ENCODE data around the gene PPP4R4.

The PPP4R4 gene

DNA sequence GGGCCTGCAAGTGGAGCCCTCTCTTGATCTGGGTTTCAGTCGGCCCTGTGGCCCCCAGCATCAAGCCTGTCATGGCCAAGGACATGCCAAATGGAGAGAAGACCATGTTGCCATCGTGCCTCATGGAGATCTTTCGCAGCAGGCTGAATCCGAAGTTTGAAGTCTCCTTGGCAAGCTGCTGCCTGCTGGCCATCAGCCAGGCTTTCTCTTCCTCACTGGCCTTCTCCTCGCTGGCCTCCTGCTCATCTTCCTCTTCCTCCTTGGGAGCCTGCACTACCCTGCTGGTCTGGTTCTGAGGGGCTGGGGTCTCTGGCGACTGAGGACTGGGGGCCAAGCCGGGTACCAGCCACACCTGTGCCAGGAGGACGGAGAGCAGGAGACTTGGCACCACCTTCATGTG lies 116.1 kb downstream of the PPP4R4 start:
- TF ChIP-seq, protein P1, sequence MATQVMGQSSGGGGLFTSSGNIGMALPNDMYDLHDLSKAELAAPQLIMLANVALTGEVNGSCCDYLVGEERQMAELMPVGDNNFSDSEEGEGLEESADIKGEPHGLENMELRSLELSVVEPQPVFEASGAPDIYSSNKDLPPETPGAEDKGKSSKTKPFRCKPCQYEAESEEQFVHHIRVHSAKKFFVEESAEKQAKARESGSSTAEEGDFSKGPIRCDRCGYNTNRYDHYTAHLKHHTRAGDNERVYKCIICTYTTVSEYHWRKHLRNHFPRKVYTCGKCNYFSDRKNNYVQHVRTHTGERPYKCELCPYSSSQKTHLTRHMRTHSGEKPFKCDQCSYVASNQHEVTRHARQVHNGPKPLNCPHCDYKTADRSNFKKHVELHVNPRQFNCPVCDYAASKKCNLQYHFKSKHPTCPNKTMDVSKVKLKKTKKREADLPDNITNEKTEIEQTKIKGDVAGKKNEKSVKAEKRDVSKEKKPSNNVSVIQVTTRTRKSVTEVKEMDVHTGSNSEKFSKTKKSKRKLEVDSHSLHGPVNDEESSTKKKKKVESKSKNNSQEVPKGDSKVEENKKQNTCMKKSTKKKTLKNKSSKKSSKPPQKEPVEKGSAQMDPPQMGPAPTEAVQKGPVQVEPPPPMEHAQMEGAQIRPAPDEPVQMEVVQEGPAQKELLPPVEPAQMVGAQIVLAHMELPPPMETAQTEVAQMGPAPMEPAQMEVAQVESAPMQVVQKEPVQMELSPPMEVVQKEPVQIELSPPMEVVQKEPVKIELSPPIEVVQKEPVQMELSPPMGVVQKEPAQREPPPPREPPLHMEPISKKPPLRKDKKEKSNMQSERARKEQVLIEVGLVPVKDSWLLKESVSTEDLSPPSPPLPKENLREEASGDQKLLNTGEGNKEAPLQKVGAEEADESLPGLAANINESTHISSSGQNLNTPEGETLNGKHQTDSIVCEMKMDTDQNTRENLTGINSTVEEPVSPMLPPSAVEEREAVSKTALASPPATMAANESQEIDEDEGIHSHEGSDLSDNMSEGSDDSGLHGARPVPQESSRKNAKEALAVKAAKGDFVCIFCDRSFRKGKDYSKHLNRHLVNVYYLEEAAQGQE (IDR thresholded peaks at IDR 0.05; ENCODE audit: insufficient replicate concordance, low read depth): no peak
- TF ChIP-seq GABPA (IDR thresholded peaks at IDR 0.05; ENCODE audit: low read depth) (no peak), POLR2AphosphoS5 (IDR thresholded peaks at IDR 0.05; ENCODE audit: low read depth) (no peak), SPI1 (IDR thresholded peaks at IDR 0.05; ENCODE audit: borderline replicate concordance, low read depth) (no peak)
- TF ChIP-seq, protein P2, sequence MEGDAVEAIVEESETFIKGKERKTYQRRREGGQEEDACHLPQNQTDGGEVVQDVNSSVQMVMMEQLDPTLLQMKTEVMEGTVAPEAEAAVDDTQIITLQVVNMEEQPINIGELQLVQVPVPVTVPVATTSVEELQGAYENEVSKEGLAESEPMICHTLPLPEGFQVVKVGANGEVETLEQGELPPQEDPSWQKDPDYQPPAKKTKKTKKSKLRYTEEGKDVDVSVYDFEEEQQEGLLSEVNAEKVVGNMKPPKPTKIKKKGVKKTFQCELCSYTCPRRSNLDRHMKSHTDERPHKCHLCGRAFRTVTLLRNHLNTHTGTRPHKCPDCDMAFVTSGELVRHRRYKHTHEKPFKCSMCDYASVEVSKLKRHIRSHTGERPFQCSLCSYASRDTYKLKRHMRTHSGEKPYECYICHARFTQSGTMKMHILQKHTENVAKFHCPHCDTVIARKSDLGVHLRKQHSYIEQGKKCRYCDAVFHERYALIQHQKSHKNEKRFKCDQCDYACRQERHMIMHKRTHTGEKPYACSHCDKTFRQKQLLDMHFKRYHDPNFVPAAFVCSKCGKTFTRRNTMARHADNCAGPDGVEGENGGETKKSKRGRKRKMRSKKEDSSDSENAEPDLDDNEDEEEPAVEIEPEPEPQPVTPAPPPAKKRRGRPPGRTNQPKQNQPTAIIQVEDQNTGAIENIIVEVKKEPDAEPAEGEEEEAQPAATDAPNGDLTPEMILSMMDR (IDR thresholded peaks at IDR 0.05; ENCODE audit: insufficient read depth, low read length): no peak
- Histone ChIP-seq H3K27me3 (ENCODE audit: insufficient read depth, poor library complexity, severe bottlenecking) (no peaks in the 10 kb centered on the region), H3K4me3 (replicated peaks; ENCODE audit: insufficient read depth, low read length) (no peak overlapping the region), H3K27ac (replicated peaks) (no peak overlapping the region)
- DNase-seq (ENCODE audit: low read depth in 1 of 2, low spot score in 1 of 2): no peak

DNA sequence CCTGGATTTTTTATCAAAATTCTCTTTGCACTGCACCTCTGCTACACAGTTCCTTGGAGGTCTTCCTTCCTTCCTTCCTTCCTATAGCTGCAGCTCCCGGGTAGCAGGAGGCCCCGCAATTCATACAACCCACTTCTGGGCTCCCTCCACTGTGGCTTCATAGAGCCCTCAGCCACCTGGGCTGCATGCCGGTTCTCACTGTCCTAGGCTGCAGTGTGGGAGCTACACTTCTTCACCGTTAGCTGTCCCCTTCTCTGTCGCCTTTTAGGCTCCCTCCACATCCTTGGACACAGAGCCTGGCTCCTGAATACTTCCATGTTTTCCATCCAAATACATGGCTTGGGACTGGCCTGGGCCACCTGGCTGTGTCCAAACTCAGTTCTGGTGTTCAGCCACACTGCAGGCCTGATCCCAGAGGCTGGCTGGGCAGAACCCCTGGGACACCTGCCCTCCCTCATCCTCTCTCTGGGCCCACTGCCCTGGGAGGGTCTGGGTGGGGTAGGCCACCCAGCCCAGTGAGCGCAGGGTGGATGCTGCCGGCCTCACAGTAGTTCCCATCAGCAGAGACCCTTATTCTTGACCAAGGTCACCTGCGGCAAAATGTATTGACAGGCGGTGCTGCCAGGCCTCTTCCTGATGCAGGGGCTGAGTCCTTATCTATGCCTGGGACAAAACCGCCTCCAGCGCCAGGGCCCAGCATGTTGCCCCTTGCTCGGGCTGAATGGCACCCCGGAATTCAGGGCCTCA lies 117.2 kb downstream of the PPP4R4 start:
- TF ChIP-seq GABPA (IDR thresholded peaks at IDR 0.05; ENCODE audit: low read depth) (no peak), POLR2AphosphoS5 (IDR thresholded peaks at IDR 0.05; ENCODE audit: low read depth) (no peak), SPI1 (IDR thresholded peaks at IDR 0.05; ENCODE audit: borderline replicate concordance, low read depth) (no peak)
- TF ChIP-seq, protein P1 (IDR thresholded peaks at IDR 0.05; ENCODE audit: insufficient replicate concordance, low read depth): no peak
- TF ChIP-seq, protein P2 (IDR thresholded peaks at IDR 0.05; ENCODE audit: insufficient read depth, low read length): no peak
- no peak overlapping the region for H3K27ac ChIP-seq (replicated peaks)
- no peaks in the 10 kb centered on the region for H3K27me3 ChIP-seq (ENCODE audit: insufficient read depth, poor library complexity, severe bottlenecking)
- no peak for DNase-seq (ENCODE audit: low read depth in 1 of 2, low spot score in 1 of 2)
- no peak overlapping the region for H3K4me3 ChIP-seq (replicated peaks; ENCODE audit: insufficient read depth, low read length)

DNA sequence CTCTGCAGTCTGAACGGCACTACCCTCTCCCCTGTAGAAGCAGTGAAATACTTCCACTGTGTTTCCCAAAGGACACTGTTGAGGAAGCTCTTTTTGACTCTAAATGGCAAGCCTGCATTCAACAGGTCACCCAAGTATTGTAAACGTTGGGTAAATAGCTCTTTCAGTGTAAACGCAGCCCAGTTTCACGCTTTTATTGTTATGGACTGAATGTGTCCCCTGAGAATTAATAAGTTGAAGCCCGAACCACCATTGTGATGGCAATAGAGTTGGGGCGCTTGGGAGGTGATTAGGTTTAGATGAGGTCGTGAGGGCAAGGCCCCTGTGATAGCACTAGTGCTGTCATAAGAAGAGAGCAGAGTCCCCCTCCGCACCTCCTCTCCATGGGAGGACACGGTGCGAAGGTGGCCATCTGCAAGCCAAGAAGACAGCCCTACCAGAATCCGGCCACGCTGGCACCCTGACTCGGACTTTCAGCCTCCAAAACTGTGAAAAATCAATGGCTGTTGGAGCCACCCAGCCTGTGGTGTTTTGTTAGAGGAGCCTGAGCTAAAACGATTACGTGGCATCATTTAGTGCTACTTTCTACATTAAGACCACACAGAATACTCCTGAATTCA lies 117.9 kb downstream of the PPP4R4 start:
- TF ChIP-seq, protein P2 (IDR thresholded peaks at IDR 0.05; ENCODE audit: insufficient read depth, low read length): no peak
- TF ChIP-seq POLR2AphosphoS5 (IDR thresholded peaks at IDR 0.05; ENCODE audit: low read depth): no peak
- TF ChIP-seq GABPA (IDR thresholded peaks at IDR 0.05; ENCODE audit: low read depth): no peak
- TF ChIP-seq, protein P1 (IDR thresholded peaks at IDR 0.05; ENCODE audit: insufficient replicate concordance, low read depth): no peak
- TF ChIP-seq SPI1 (IDR thresholded peaks at IDR 0.05; ENCODE audit: borderline replicate concordance, low read depth): no peak
- no peak overlapping the region for H3K4me3 ChIP-seq (replicated peaks; ENCODE audit: insufficient read depth, low read length)
- no peaks in the 10 kb centered on the region for H3K27me3 ChIP-seq (ENCODE audit: insufficient read depth, poor library complexity, severe bottlenecking)
- H3K27ac ChIP-seq (replicated peaks): no peak overlapping the region
- DNase-seq (ENCODE audit: low read depth in 1 of 2, low spot score in 1 of 2): no peak

All from HL-60 (cell line).